Activated naive CD8-positive, alpha-beta T cell (primary cell): Measurements from ENCODE around the gene DEFB121.
"Not testable (repeated sequence)": the region's sequence is repeated elsewhere in the genome, so short reads cannot be mapped to it uniquely, and the experiment has no call there.

Experiments used
- H3K27ac Mint-ChIP-seq: one replicate; pipeline ENCODE4 v1.8.0; 2021; ENCODE audit warnings: mixed read lengths
- H3K27me3 Mint-ChIP-seq: one replicate; pipeline ENCODE4 v1.8.0; 2021; ENCODE audit warnings: mixed read lengths
- H3K36me3 Mint-ChIP-seq: one replicate; pipeline ENCODE4 v1.8.0; 2021; ENCODE audit warnings: mixed read lengths
- H3K4me1 Mint-ChIP-seq: one replicate; pipeline ENCODE4 v1.8.0; 2021; ENCODE audit warnings: low read depth, mixed read lengths
- H3K4me3 Mint-ChIP-seq: one replicate; pipeline ENCODE4 v1.8.0; 2021; ENCODE audit warnings: mild to moderate bottlenecking, mixed read lengths
- H3K9me3 Mint-ChIP-seq: one replicate; pipeline ENCODE4 v1.8.0; 2021; ENCODE audit warnings: low read depth, mixed read lengths

Gene DEFB121

DNA sequence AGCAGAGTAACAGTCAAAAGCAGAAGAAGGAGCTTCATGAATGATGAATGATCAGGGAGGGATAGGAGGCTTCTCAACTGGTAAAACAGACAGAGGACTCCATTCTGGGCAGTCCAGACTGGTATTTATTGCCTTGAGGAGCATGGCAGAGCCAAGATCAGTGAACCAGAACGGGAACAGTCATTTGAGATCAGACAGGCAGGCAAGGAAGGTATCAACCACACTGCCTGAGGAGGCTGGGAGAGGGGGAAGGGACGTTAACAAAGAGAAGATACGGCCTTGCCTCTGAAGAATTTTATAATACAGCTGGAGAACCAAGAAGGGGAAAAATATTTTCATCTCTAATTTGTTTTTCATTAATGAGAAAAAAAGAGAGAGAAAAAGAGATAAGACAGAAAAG is at the start of gene DEFB121:
TSS of gene DEFB121 (minus strand) at position 101 of the 400 bp plus-strand sequence. CDS start at position 38, 63 bp downstream.
- H3K9me3 Mint-ChIP-seq, result no peaks in the 10 kb centered on the region

GRCh38 chr20:31454361-31454760 is 48.3 kb upstream of the DEFB121 start:
- Mint-ChIP-seq H3K27me3 (peaks cover 8% of the 10 kb centered on the region), H3K9me3 (no peaks in the 10 kb centered on the region), H3K4me3 (no peak overlapping the region), H3K27ac (no peak overlapping the region), H3K4me1 (no peaks in the 10 kb centered on the region), H3K36me3 (peaks cover 2% of the 10 kb centered on the region)

More for the DNA sequence above, at the start of gene DEFB121:
- Mint-ChIP-seq H3K36me3 (no peaks in the 10 kb centered on the region), H3K27me3 (peaks cover 9% of the 10 kb centered on the region), H3K27ac (no peak within 1 kb of the TSS), H3K4me3 (no peak within 1 kb of the TSS), H3K4me1 (no peaks in the 10 kb centered on the region)

DNA sequence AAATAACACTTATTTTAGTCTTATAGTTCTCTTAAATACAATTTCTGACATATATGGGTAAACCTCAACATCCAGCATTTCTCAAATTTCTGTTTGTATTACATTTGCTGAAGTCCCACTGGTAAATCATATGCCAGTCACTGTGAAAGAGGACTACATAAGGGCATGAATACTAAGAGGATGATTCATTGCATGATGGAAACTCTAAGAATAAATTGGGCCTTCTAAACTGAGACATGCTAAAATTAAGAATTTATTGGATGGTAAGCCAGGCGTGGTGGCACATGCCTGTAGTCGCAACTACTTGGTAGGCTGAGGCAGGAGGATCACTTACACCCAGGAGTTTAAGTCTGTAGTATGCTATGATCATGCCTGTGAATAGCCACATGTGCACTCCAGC is 46.6 kb upstream of the DEFB121 start:
- H3K27ac Mint-ChIP-seq, result no peak overlapping the region
- peaks cover 2% of the 10 kb centered on the region for H3K36me3 Mint-ChIP-seq
- H3K9me3 Mint-ChIP-seq, result no peaks in the 10 kb centered on the region
- no peaks in the 10 kb centered on the region for H3K4me1 Mint-ChIP-seq
- peaks cover 6% of the 10 kb centered on the region for H3K27me3 Mint-ChIP-seq
- no peak overlapping the region for H3K4me3 Mint-ChIP-seq

DNA sequence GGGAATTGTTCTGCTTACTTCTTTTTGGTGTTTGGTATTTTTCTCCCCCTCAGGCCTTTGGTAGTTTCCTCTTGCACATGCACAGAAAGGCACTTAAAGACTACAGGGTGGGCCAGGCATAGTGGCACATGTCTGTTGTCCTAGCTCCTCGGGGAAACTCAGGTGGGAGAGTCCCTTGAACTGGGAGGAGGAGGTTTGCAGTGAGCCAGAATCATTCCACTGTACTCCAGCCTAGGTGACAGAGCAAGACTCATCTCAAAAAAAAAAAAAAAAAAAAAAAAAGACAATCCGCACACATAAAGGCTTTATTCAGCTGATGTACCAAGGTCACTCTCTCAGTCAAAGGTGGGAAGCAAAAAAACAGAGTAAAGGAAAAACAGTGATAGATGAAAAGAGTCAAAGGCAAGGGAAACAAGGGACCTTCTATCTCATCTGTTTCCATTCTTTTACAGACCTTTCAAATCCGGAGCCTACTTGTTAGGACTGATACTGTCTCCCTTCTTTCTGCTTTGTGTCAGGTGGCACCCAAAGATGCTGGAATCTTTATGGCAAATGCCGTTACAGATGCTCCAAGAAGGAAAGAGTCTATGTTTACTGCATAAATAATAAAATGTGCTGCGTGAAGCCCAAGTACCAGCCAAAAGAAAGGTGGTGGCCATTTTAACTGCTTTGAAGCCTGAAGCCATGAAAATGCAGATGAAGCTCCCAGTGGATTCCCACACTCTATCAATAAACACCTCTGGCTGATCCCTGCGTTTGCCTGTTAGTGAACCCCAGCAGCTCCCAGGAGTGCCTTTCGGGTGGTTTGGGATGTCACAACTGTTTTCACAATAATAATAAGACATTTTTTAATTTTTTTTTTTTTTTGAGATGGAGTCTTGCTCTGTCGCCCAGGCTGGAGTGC is 43.7 kb upstream of the DEFB121 start:
- no peak overlapping the region for H3K27ac Mint-ChIP-seq
- no peak overlapping the region for H3K4me3 Mint-ChIP-seq
- no peaks in the 10 kb centered on the region for H3K4me1 Mint-ChIP-seq

GRCh38 chr20:31446084-31446819 is 40.2 kb upstream of the DEFB121 start:
- Mint-ChIP-seq H3K9me3 (no peaks in the 10 kb centered on the region), H3K27me3 (peaks cover 9% of the 10 kb centered on the region), H3K36me3 (peaks cover 2% of the 10 kb centered on the region), H3K4me1 (no peaks in the 10 kb centered on the region), H3K27ac (no peak overlapping the region), H3K4me3 (no peak overlapping the region)

More for the DNA sequence above, 43.7 kb upstream of the DEFB121 start:
- Mint-ChIP-seq H3K27me3 (peaks cover 6% of the 10 kb centered on the region), H3K9me3 (no peaks in the 10 kb centered on the region), H3K36me3 (peaks cover 2% of the 10 kb centered on the region)

- Mint-ChIP-seq H3K27me3 (peaks cover 5% of the 10 kb centered on the region), H3K27ac (no peak within 1 kb of the TSS), H3K36me3 (no peaks in the 10 kb centered on the region), H3K4me3 (no peak within 1 kb of the TSS), H3K4me1 (no peaks in the 10 kb centered on the region), H3K9me3 (no peaks in the 10 kb centered on the region)
Observed at GRCh38 chr20:31440012-31440659, 34.1 kb upstream of the DEFB121 start, which contains the start of gene DEFB123. TSS of gene DEFB123 (plus strand) at chr20:31440632. CDS start at chr20:31440699, 67 bp downstream.

- no peaks in the 10 kb centered on the region for H3K36me3 Mint-ChIP-seq
- no peak overlapping the region for H3K27ac Mint-ChIP-seq
- no peak overlapping the region for H3K4me3 Mint-ChIP-seq
- H3K4me1 Mint-ChIP-seq, result no peaks in the 10 kb centered on the region
- H3K27me3 Mint-ChIP-seq, result peaks cover 12% of the 10 kb centered on the region
- peaks cover 3% of the 10 kb centered on the region for H3K9me3 Mint-ChIP-seq
Observed at GRCh38 chr20:31430568-31431115, 24.6 kb upstream of the DEFB121 start.

GRCh38 chr20:31427576-31427975 is 21.6 kb upstream of the DEFB121 start:
- not testable (repeated sequence) for H3K36me3 Mint-ChIP-seq, H3K9me3 Mint-ChIP-seq, H3K4me3 Mint-ChIP-seq, H3K27ac Mint-ChIP-seq, H3K4me1 Mint-ChIP-seq
- peaks cover 10% of the 10 kb centered on the region for H3K27me3 Mint-ChIP-seq

DNA sequence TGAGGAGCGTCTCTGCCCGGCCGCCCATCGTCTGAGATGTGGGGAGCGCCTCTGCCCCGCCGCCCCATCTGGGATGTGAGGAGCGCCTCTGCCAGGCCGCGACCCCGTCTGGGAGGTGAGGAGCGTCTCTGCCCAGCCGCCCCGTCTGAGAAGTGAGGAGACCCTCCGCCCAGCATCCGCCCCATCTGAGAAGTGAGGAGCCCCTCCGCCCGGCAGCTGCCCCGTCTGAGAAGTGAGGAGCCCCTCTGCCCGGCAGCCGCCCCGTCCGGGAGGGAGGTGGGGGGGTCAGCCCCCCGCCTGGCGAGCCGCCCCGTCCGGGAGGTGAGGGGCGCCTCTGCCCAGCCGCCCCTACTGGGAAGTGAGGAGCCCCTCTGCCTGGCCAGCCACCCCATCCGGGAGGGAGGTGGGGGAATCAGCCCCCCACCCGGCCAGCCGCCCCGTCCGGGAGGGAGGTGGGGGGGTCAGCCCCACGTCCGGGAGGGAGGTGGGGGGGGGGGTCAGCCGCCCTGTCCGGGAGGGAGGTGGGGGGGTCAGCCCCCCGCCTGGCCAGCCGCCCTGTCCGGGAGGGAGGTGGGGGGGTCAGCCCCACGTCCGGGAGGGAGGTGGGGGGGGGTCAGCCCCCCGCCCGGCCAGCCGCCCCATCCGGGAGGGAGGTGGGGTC is 21.0 kb upstream of the DEFB121 start:
- not testable (repeated sequence) for H3K27ac Mint-ChIP-seq, H3K9me3 Mint-ChIP-seq, H3K27me3 Mint-ChIP-seq, H3K4me1 Mint-ChIP-seq, H3K4me3 Mint-ChIP-seq, H3K36me3 Mint-ChIP-seq

DNA sequence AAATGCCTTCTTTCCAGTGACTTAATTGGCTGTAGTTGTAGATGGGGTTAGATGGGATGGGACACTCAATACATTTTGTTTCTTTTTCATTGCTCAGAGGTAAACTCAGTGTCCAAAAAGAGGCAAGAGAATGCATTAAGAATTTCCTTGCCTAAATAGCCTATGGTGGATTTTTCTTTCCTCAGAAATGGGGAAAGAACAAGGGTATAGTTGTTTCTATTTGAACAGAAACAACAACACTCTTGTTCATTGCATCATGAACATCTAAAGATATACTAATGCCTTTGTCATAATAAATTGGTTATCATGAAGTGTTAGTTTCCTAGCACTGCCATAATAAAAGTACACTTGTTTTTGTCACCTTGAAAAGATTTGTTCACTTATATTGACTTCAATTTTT is 19.8 kb upstream of the DEFB121 start:
- no peaks in the 10 kb centered on the region for H3K4me1 Mint-ChIP-seq
- H3K9me3 Mint-ChIP-seq, result peaks cover 3% of the 10 kb centered on the region
- no peak overlapping the region for H3K4me3 Mint-ChIP-seq
- H3K27me3 Mint-ChIP-seq, result peaks cover 8% of the 10 kb centered on the region
- H3K36me3 Mint-ChIP-seq, result no peaks in the 10 kb centered on the region
- no peak overlapping the region for H3K27ac Mint-ChIP-seq

- Mint-ChIP-seq H3K4me1 (no peaks in the 10 kb centered on the region), H3K36me3 (no peaks in the 10 kb centered on the region), H3K4me3 (no peak overlapping the region), H3K27ac (no peak overlapping the region), H3K9me3 (no peaks in the 10 kb centered on the region), H3K27me3 (peaks cover 11% of the 10 kb centered on the region)
Observed at GRCh38 chr20:31418307-31418706, 12.3 kb upstream of the DEFB121 start.

DNA sequence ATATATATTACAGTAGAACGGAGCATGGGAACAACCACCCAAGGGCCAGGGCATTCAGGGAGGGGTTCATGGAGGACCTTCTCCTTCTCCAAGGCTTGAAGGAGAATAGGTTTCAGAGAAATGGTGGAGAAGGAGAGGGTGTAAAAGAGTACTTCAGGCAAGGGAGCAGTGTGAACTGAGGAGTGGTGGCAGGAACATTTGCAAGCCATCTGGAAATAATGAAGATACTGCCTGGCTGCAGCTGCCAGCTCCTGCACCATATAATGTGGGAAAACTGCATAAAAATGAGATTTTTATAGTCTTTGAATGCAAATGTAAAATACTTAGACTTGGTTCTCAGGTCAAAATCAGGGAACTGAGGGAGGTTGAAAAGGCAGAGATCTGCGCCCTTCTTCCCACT is 9.6 kb upstream of the DEFB121 start:
- peaks cover 12% of the 10 kb centered on the region for H3K27me3 Mint-ChIP-seq
- no peaks in the 10 kb centered on the region for H3K9me3 Mint-ChIP-seq
- no peak overlapping the region for H3K4me3 Mint-ChIP-seq
- no peaks in the 10 kb centered on the region for H3K4me1 Mint-ChIP-seq
- H3K36me3 Mint-ChIP-seq, result no peaks in the 10 kb centered on the region
- H3K27ac Mint-ChIP-seq, result no peak overlapping the region

DNA sequence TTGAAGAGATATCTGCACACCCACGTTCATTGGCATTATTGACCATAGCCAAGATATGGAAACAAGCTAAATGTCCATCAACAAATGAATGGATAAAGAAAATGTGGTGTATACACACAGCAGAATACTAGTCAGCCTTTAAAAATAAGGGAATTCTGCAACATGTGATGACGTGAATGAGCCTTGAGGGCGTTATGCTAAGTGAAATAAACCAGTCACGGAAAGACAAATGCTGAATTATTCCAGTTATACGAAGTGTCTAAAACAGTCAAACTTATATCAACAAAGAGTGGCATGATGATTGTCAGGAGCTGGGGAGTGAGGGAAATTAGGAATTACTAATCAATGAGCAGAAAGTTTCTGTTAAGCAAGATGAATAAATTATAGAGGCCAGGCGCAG is 8.4 kb upstream of the DEFB121 start:
- Mint-ChIP-seq H3K4me1 (no peaks in the 10 kb centered on the region), H3K36me3 (no peaks in the 10 kb centered on the region), H3K27me3 (peaks cover 15% of the 10 kb centered on the region), H3K27ac (no peak overlapping the region), H3K4me3 (no peak overlapping the region), H3K9me3 (no peaks in the 10 kb centered on the region)

DNA sequence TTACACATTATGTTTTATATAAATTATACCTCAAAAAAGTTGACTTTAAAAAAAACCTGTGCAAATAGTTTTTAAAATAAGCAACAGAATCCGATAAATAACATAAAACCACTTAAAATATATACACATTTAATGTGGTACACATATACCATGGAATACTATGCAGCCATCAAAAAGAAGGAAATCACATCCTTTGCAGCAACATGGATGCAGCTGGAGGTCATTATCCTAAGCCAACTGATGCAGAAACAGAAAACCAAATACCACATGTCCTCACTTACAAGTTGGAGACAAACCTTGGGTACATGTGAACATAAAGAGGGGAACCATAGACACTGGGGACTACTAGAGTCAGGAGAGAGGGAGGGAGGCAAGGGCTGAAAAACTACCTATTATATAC is 4.0 kb upstream of the DEFB121 start:
- Mint-ChIP-seq H3K4me1 (no peaks in the 10 kb centered on the region), H3K4me3 (no peak overlapping the region), H3K27me3 (peaks cover 12% of the 10 kb centered on the region), H3K27ac (no peak overlapping the region), H3K36me3 (no peaks in the 10 kb centered on the region), H3K9me3 (no peaks in the 10 kb centered on the region)
